Adrenal gland (tissue), 12 donors: ENCODE measurements around the gene TOX2. TPM values are rescaled to one million over a fixed set of nuclear protein-coding genes. Genes with fewer than 3 reads are reported as not detected.

Source experiments
- DNase-seq, 7 donors: peaks; one replicate each; pipeline ENCODE4 v3.0.0-alpha.2; 2019 to 2020
- H3K27ac ChIP-seq, 5 donors: fragments of 200-600 bp; sonication (generic) in 4 of 5; 1 replicate in 3 of 5; 2 replicates in 2 of 5; pipeline versions ENCODE4 v1.5.1 to v1.8.0; 2016 to 2020; ENCODE audit warnings: mild to moderate bottlenecking in 1 of 5
- H3K27me3 ChIP-seq: fragments of 200-600 bp; 2 replicates; pipeline ENCODE4 v1.8.0; 2021
- H3K36me3 ChIP-seq, 2 donors: fragments of 200-600 bp; replicated peaks in 1 of 2; 1 replicate in 1 of 2; 2 replicates in 1 of 2; pipeline versions ENCODE4 v1.5.1 to v1.8.0; 2018 to 2022
- H3K4me1 ChIP-seq, 2 donors: fragments of 200-600 bp; replicated peaks in 1 of 2; 1 replicate in 1 of 2; 2 replicates in 1 of 2; pipeline versions ENCODE4 v1.5.1 to v1.8.0; 2018 to 2021
- H3K4me3 ChIP-seq, 4 donors: fragments of 200-600 bp; sonication (generic) in 3 of 4; one replicate each; pipeline ENCODE4 v1.5.1; 2016 to 2018
- H3K9me3 ChIP-seq, 3 donors: fragments of 200-600 bp; sonication (generic) in 1 of 3; replicated peaks in 1 of 3; 1 replicate in 2 of 3; 2 replicates in 1 of 3; pipeline versions ENCODE4 v1.5.1 to v1.8.0; 2016 to 2021
- POLR2A ChIP-seq, 2 donors: fragments of 450-650 bp; IDR thresholded peaks; one replicate each; pipeline ENCODE4 v1.6.1; 2017; ENCODE audit warnings: antibody characterized with exemption in 2 of 2, mild to moderate bottlenecking in 2 of 2, moderate library complexity in 1 of 2
- WGBS, 4 donors: extraction: QIAGEN DNeasy Blood & Tissue Kit in 2 of 4; methylation state at CpG; one replicate each; pipeline versions ENCODE4 v1.1.5 to v1.1.7; 2013 to 2017; 5-methylcytosine and 5-hydroxymethylcytosine counted together
- intact Hi-C, 2 donors: fragments of 100-400 bp; cut with DNase I; formaldehyde crosslinking; loops; one replicate each; pipeline versions ENCODE4 v1.14.1 to v1.15.0; 2022 to 2023
- polyA plus RNA-seq, 3 donors: library from polyadenylated mRNA; stranded (reverse); fragments of 200-250 nt in 2 of 3; fragments of 350-450 nt in 1 of 3; fragmentation: Illumina TruSeq in 1 of 3; extraction: RNeasy Lipid Tissue Mini Kit (QIAGEN cat#74804) in 1 of 3; gene quantifications; one replicate each; pipeline ENCODE4 v1.2.3, GENCODE V29; 2013 to 2014
- total RNA-seq, 9 donors: library from RNA; depleted of rRNA in 4 of 9; stranded (reverse); fragments of >200 nt in 4 of 9; fragments of 120-200 nt in 1 of 9; fragmentation: NEBNext Ultra II Directional in 1 of 9; extraction: Animal tissue kit (Norgen Biotek cat#: 25700) in 1 of 9; gene quantifications; one replicate each; pipeline versions ENCODE4 v1.1.0 to v1.2.4, GENCODE V29; 2013 to 2023
- TF ChIP-seq, protein P1 (sequence below), 6 experiments: fragments of 450-650 bp in 4 of 6; fragments of 200-600 bp in 2 of 6; sonication (generic) in 1 of 6; IDR thresholded peaks; 1 replicate in 5 of 6; 2 replicates in 1 of 6; pipeline versions ENCODE4 v1.5.1 to v1.8.0; 2016 to 2021; ENCODE audit warnings: antibody characterized with exemption in 6 of 6, mild to moderate bottlenecking in 2 of 6, moderate library complexity in 1 of 6
- donor health status: healthy with polysubstance abuse.
- donor health status: Bipolar disorder and iron deficiency.
- donor health status: DM: yes; HTN: yes; CAD: no.
- donor health status: DM: no; HTN: no; CAD: no.
- donor health status: DM: no; HTN: no; CAD: no.
- donor health status: DM: yes; HTN: yes; CAD: no.

Gene TOX2
- total and polyA plus RNA-seq, 12 donors: 0.33 to 7.6 (median 2.8) TPM

DNA sequence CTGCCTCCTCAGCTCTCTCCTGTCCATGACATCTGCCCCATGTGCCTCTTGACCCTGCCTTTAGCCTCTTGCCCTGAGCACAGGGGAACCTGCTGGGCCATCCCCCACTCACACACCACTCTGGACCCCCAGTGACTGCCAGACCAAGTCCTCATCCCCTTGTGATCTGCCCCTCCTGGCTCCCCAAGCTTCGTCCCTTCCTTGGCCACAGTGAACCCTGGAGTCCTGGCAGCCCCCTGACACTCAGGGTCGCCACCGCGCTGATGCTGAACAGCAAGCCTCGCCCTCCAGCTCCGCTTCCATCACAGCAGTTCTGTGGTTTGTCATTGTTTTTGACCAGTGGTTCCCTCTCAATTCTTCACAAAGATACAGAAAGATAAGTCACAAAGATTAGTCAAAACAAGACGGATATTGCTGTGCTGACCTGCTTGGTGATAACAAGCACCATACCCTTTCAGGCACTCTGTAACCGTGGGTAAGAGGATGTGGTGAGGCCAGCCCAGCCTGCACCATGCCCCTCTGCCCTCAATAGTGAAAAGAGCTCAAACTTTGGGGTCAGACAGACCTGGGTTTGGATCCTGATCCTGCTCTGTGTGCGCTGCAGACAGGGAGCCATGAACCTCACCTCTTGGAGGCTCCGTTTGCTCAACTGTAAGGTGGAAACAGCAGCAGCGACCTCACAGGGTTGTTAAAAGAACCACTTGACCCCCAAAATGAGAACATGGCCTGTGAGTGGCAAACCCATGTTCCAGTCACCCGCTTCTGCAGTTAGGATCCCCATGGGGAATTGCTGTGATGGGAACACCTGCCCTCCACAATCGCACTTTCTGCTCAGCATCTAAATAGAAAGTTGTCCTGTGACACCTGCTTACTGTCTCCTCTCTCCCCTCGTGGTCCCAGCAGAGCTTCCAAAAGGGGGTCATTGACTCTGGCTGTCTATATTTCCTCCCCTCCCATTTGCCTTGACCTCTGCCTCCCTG is 114.5 kb downstream of the TOX2 start:
- no peaks in the 10 kb centered on the region for H3K4me1 ChIP-seq
- TF ChIP-seq, protein P1, sequence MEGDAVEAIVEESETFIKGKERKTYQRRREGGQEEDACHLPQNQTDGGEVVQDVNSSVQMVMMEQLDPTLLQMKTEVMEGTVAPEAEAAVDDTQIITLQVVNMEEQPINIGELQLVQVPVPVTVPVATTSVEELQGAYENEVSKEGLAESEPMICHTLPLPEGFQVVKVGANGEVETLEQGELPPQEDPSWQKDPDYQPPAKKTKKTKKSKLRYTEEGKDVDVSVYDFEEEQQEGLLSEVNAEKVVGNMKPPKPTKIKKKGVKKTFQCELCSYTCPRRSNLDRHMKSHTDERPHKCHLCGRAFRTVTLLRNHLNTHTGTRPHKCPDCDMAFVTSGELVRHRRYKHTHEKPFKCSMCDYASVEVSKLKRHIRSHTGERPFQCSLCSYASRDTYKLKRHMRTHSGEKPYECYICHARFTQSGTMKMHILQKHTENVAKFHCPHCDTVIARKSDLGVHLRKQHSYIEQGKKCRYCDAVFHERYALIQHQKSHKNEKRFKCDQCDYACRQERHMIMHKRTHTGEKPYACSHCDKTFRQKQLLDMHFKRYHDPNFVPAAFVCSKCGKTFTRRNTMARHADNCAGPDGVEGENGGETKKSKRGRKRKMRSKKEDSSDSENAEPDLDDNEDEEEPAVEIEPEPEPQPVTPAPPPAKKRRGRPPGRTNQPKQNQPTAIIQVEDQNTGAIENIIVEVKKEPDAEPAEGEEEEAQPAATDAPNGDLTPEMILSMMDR (IDR thresholded peaks at IDR 0.05): no peak
- TF ChIP-seq POLR2A (IDR thresholded peaks at IDR 0.05): no peak
- DNase-seq: peak in 1 of 7 donors; percentile 27
- WGBS, 4 donors: 66 to 83% (median 72%) methylated on average over 12 to 14 of the region's 14 CpGs
- intact Hi-C loops: no loop called here
- H3K27me3 ChIP-seq: no peaks in the 10 kb centered on the region
- no peak overlapping the region for H3K27ac ChIP-seq
- H3K9me3 ChIP-seq: no peaks in the 10 kb centered on the region
- no peak overlapping the region for H3K4me3 ChIP-seq
- H3K36me3 ChIP-seq: no peaks in the 10 kb centered on the region

DNA sequence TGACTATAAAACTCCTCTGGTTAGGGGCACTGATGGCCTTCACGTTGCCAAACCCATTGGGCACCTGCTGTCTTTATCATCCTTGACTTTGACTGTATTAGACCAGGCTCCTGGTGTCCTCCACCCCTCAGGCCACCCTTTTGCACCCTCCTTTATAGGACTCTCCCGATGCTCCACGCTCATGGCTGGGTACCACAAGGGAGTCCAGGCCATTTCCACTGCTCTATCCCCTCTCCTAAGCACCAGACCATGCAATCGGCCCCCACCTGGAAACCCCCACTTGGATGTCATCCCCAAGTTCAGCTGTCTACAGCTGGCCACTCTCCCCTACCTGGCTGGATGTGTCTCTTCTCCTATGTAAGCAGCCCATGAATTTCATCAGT is 115.2 kb downstream of the TOX2 start:
- 75 to 85% (median 79%) methylated on average over 4 of the region's 4 CpGs for WGBS, 4 donors
- no peaks in the 10 kb centered on the region for H3K36me3 ChIP-seq
- DNase-seq: peak in 1 of 7 donors; percentile 11
- intact Hi-C loops: no loop called here
- TF ChIP-seq, protein P1 (IDR thresholded peaks at IDR 0.05): no peak
- TF ChIP-seq POLR2A (IDR thresholded peaks at IDR 0.05): no peak
- H3K4me3 ChIP-seq: no peak overlapping the region
- H3K4me1 ChIP-seq: no peaks in the 10 kb centered on the region
- no peaks in the 10 kb centered on the region for H3K9me3 ChIP-seq
- H3K27me3 ChIP-seq: no peaks in the 10 kb centered on the region
- no peak overlapping the region for H3K27ac ChIP-seq

DNA sequence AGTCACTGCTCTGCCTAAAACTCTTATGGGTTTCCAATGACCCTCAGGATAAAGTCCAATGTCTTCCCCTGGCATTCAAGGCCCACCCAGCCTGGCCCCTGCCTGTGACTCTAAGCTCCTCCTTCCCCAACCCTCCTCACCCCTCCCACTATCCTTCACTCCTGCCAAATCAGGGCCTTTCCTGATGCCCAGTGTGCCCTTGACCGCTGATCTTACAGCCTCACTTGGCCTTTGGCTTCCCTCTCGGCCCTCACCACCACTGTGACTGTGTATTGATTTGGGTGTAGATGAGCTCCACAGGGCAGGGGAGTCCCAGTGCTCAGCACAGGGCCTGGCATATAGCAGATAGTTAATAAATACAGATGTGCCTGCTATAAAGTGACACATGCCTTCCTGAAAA is 115.7 kb downstream of the TOX2 start:
- TF ChIP-seq POLR2A (IDR thresholded peaks at IDR 0.05): no peak
- TF ChIP-seq, protein P1 (IDR thresholded peaks at IDR 0.05): no peak

DNA sequence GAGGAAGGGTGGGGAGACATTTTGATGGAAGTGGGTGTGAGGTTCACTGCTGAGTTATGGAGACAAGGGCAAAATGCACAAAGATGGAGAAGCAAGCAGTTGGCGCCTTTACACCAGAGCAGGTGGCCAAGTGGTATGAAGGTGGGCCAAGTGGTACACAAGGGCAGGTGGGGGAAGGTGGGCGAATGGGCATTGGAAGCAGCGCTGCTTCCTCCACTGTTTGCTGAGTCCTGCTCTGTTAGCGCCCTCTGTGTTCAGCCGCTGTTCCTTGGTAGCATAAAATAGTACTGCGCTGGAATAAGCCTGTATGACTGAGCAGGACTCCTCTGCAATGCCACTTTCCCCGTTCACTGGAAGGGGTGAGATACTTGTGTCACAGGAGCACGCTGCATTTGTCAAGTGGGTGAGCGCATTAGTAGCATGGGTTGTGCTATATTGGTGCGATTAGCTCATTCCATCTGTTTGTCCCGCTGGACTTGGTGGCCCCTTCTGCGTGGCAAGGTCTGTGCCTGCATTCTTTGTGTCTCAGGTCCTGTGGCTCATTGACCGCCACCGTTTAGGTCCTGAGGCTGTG is 116.4 kb downstream of the TOX2 start:
- WGBS, 4 donors: 91 to 93% (median 91%) methylated on average over 13 to 14 of the region's 14 CpGs
- intact Hi-C loops: no loop called here
- Histone ChIP-seq H3K4me1 (no peaks in the 10 kb centered on the region), H3K4me3 (no peak overlapping the region), H3K27ac (no peak overlapping the region), H3K36me3 (no peaks in the 10 kb centered on the region), H3K9me3 (no peaks in the 10 kb centered on the region), H3K27me3 (no peaks in the 10 kb centered on the region)
- DNase-seq: peak in 1 of 7 donors; percentile 31
- TF ChIP-seq, protein P1 (IDR thresholded peaks at IDR 0.05): no peak
- no peak for TF ChIP-seq POLR2A (IDR thresholded peaks at IDR 0.05)

More for the DNA sequence above, 115.7 kb downstream of the TOX2 start:
- no peaks in the 10 kb centered on the region for H3K27me3 ChIP-seq
- H3K4me3 ChIP-seq: no peak overlapping the region
- no peaks in the 10 kb centered on the region for H3K36me3 ChIP-seq
- DNase-seq: peak in 1 of 7 donors; percentile 6
- H3K27ac ChIP-seq: no peak overlapping the region
- H3K9me3 ChIP-seq: no peaks in the 10 kb centered on the region
- H3K4me1 ChIP-seq: no peaks in the 10 kb centered on the region
- 59 to 74% (median 70%) methylated on average over 2 of the region's 2 CpGs for WGBS, 4 donors
- intact Hi-C loops: no loop called here
